ENCODE data around the gene RHO.

GRCh38 chr3:129504471-129505100 is 23.9 kb upstream of the RHO start:
- no peak for TF ChIP-seq CTCF (IDR thresholded peaks at IDR 0.05)
- no peak for TF ChIP-seq EZH2 (IDR thresholded peaks at IDR 0.05; ENCODE audit: borderline replicate concordance, insufficient read depth, low read depth, low read length, poor library complexity, severe bottlenecking)

All from B cell (primary cell).